NB4 (cell line): ENCODE data around the gene DENND1A.

ENCODE experiments used
- DNase-seq: peaks from one replicate; pipeline ENCODE4 v3.0.0; 2010; ENCODE audit warnings: low read depth
- H3K4me3 ChIP-seq: one replicate; pipeline ENCODE4 v1.5.1; 2011; ENCODE audit warnings: mild to moderate bottlenecking, low read depth, low read length, moderate library complexity
- MYC ChIP-seq: IDR thresholded peaks from 2 replicates; pipeline ENCODE4 v1.6.1; 2011; ENCODE audit warnings: low read depth, low read length
- POLR2A ChIP-seq: IDR thresholded peaks from 2 replicates; pipeline ENCODE4 v1.6.1; 2011; ENCODE audit warnings: mild to moderate bottlenecking; ENCODE audit not compliant: insufficient read length; ENCODE audit errors: extremely low read depth
- TF ChIP-seq, protein P1 (sequence below): IDR thresholded peaks from one replicate; pipeline ENCODE4 v1.5.1; 2012; ENCODE audit warnings: low read depth, low read length
- TF ChIP-seq, protein P2 (sequence below): IDR thresholded peaks from 2 replicates; pipeline ENCODE4 v1.6.1; 2011; ENCODE audit warnings: low read depth, low read length

DENND1A gene

DNA sequence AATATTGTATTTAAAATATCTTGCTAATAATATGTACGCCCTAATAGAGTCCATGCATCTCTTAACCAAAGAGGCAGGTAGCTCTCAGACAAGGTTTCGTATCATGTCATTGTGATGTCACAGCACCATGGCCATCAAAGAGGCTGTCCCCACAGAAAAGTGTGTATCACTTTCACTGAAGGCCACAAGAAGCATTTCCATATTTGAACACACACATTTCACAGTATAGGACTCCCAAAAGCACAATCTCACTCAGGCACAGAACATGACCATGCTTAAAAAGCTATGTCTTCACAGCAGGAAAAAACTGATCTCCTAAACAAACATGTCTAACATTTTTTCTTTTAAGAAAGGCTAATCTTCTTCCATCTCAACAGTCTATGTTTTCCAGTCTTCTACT, 133.8 kb downstream of the DENND1A start:
- no peak for DNase-seq
- no peak for TF ChIP-seq MYC
- TF ChIP-seq, protein P1, sequence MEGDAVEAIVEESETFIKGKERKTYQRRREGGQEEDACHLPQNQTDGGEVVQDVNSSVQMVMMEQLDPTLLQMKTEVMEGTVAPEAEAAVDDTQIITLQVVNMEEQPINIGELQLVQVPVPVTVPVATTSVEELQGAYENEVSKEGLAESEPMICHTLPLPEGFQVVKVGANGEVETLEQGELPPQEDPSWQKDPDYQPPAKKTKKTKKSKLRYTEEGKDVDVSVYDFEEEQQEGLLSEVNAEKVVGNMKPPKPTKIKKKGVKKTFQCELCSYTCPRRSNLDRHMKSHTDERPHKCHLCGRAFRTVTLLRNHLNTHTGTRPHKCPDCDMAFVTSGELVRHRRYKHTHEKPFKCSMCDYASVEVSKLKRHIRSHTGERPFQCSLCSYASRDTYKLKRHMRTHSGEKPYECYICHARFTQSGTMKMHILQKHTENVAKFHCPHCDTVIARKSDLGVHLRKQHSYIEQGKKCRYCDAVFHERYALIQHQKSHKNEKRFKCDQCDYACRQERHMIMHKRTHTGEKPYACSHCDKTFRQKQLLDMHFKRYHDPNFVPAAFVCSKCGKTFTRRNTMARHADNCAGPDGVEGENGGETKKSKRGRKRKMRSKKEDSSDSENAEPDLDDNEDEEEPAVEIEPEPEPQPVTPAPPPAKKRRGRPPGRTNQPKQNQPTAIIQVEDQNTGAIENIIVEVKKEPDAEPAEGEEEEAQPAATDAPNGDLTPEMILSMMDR: no peak
- no peak overlapping the region for H3K4me3 ChIP-seq

DNA sequence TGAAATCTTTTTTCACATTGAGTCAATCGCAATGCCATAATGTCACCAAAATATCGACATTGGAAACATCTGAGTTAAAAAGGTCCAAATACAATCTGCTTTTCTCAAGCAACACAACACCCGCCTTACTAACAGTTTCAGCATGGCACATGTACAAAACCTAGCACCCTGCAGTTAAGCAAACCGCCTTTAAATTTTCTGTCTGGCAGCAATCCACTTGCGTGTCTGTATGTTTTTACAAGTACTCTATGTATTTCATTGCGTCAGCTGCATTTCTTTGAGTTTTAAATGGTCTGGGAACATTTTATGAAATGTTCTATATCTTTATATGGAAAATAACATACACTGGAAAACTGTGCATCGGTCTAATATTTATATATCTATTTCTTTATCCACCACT, 134.6 kb downstream of the DENND1A start:
- DNase-seq: no peak
- TF ChIP-seq POLR2A: no peak
- TF ChIP-seq, protein P1: no peak
- H3K4me3 ChIP-seq: no peak overlapping the region

DNA sequence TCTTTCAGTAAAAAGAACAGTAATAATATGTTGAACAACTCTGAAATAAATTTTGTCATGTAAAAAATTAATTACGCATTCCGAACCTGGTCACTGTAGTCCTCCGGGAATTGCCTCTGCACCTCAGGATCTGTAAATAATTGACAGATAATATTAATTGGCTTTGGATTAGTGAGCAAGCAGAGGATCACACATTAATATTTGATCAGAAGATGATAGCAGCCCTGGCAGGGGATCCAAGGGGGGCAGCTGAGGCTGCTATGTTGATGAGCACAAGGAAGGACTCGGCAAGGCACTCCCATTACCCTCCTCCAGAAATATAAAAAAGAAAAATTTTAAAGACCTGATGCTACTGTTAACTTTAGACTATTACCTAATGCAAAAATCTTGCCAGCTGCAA, 137.4 kb downstream of the DENND1A start:
- TF ChIP-seq POLR2A: no peak
- TF ChIP-seq MYC: no peak
- TF ChIP-seq, protein P1: no peak
- TF ChIP-seq, protein P2, sequence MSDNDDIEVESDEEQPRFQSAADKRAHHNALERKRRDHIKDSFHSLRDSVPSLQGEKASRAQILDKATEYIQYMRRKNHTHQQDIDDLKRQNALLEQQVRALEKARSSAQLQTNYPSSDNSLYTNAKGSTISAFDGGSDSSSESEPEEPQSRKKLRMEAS: no peak
- H3K4me3 ChIP-seq: no peak overlapping the region
- DNase-seq: no peak

DNA sequence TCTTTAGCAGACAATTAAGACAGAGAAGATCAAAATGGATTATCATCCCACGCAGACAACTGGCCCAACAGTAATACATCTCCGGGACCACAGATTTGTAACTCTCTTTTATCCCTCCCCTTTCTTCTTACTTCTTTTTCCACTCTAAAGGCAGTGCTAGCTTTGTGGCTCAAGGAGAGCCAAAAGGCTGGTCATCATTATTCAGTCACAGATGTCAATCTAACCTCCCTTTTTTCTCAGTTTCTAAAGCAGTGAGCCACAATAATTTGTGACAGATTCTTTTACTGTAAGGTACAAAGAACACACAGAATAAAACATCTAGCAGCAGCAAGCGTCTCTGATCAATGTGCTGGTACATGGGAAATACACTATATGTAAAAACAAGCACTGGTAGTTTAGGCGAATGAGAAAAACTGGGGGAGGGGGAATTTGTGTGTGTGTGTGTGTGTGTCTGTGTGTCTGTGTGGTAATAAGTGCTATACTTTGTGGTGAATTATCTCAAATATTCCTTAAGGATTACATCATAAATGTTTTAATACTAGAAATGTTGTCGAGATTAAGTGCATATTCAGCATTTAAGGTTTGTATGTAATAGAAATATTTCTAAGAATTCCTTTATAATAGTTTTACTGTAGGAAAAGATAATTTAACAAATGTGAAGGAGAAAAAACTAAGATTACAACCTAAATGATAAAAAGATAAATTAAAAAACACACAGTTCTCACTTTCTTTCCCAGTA, 140.2 kb downstream of the DENND1A start:
- no peak for DNase-seq
- TF ChIP-seq, protein P1: no peak
- no peak for TF ChIP-seq POLR2A
- TF ChIP-seq, protein P2: no peak
- TF ChIP-seq MYC: no peak
- no peak overlapping the region for H3K4me3 ChIP-seq

DNA sequence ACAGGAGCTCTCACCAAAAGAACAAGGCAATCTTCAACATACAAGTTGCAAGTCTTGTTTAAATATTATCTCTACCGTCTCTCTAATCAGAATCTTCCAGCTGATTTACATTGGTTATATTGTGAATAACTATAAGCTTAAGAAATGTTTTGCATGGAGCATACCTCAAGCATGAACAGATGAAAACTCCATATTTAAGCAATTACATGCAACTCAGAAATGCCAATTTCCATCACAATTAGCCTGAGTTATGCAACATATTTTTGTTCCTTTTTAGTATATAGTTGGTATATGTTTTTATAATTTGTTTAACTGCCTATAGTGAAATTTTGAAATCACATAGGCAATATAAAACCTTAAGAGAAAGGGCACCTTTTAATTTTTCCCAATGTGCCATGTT, 142.5 kb downstream of the DENND1A start:
- no peak for DNase-seq
- no peak overlapping the region for H3K4me3 ChIP-seq
- TF ChIP-seq, protein P1: no peak
- TF ChIP-seq, protein P2: no peak
- TF ChIP-seq MYC (no peak), POLR2A (no peak)

DNA sequence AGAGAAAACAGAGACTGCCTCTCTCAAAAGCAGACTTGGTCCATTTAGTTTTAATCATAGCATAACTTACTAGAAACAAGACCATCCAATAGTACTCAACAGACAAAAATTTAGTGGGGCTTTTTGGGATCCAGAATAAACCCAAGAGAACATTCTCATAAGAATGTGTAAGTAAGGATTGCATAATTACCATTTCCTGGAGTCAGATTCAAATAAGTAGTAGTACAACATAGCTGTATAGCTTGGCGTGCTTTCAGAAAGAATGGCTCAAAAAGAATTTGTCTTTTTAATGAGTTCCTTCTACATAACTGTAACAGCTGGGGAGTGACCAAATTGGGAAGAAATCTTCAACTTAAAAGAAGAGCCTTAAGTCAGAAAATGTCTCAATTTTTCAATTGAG, 145.4 kb downstream of the DENND1A start:
- no peak overlapping the region for H3K4me3 ChIP-seq
- TF ChIP-seq, protein P2: no peak
- TF ChIP-seq POLR2A: no peak
- no peak for TF ChIP-seq MYC
- TF ChIP-seq, protein P1: no peak
- no peak for DNase-seq
